GM12801 (cell line): Measurements from ENCODE around the gene GDNF.

Experiments used
- CTCF ChIP-seq: IDR thresholded peaks from one replicate; pipeline ENCODE4 v1.5.1; 2011; ENCODE audit warnings: control low read depth; ENCODE audit not compliant: insufficient read length; ENCODE audit errors: extremely low read depth

GDNF gene

DNA sequence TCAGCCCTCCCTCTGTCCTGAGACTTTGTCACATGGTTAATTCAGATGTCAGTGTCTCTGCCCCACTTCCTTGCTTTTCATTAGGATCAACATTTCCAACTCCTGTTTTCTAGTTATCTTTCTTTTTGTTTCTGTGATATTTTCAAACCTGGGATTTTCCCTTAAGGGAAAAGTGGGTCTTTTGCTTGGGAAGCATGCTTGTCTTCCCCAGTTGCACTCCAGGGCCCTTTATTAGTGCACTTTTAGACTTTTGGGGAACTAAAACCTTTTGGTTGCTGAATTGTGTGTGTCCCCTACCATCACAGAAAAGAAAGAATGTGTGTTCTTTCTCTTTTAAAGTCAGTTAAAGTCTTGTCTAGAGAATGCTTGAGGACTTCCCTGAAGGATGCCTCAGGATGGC, 18.4 kb upstream of the GDNF start:
- TF ChIP-seq CTCF = no peak

- TF ChIP-seq CTCF = no peak
These were observed 17.9 kb upstream of the GDNF start for GRCh38 chr5:37857696-37858095.

- no peak for TF ChIP-seq CTCF
These were observed 15.6 kb upstream of the GDNF start for GRCh38 chr5:37855438-37855837.

GRCh38 chr5:37851305-37851704, 11.5 kb upstream of the GDNF start:
- no peak for TF ChIP-seq CTCF

- no peak for TF ChIP-seq CTCF
These were observed 10.5 kb upstream of the GDNF start for GRCh38 chr5:37850226-37850865.

DNA sequence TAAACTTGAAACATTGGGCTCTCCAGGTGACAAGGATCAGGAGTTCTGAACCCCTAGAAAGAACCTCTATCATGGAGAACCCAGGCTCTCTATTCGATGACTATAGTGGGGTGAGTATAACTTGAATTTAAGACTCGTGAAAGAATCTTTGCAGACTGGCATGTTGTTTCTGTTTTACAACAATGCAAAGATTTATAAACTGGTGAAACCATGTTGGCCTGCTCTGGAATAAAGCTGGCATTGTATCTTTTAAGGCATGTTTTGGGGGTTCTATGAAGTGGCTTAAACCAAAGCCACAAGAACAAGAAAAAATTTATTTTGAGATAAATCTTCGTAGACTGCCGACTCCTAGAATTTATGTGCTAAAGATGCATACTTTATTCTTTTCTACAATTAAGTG, 9.8 kb upstream of the GDNF start:
- TF ChIP-seq CTCF = no peak

GRCh38 chr5:37847978-37848425, 8.2 kb upstream of the GDNF start:
- TF ChIP-seq CTCF = no peak
